Kidney (tissue), 14 donors: ENCODE data around the gene LIPA. TPM values are rescaled to one million over a fixed set of nuclear protein-coding genes. Genes with fewer than 3 reads are reported as not detected.
"Not testable (repeated sequence)": the region's sequence is repeated elsewhere in the genome, so short reads cannot be mapped to it uniquely, and the experiment has no call there.

ENCODE experiments used
- DNase-seq, 5 donors: peaks; one replicate each; pipeline ENCODE4 v3.0.0-alpha.2; 2013 to 2020
- FAIRE-seq: peaks from 2 replicates; lab custom pipeline; 2012; peaks lifted over from hg19 to GRCh38; lab: Jason Lieb, UNC
- H3K27ac ChIP-seq, 2 donors: one replicate each; pipeline ENCODE4 v1.7.0; 2013; ENCODE audit warnings: low read depth in 2 of 2, low read length in 2 of 2, inconsistent platforms in 1 of 2
- H3K27me3 ChIP-seq: one replicate; pipeline ENCODE4 v1.7.1; 2013; ENCODE audit warnings: low read length, inconsistent platforms; ENCODE audit not compliant: control insufficient read depth, insufficient read depth
- H3K36me3 ChIP-seq, 3 donors: one replicate each; pipeline versions ENCODE4 v1.7.0 to v1.7.1; 2013; ENCODE audit warnings: low read length in 3 of 3, control low read depth in 1 of 3, inconsistent platforms in 1 of 3; ENCODE audit not compliant: insufficient read depth in 3 of 3, control insufficient read depth in 2 of 3
- H3K4me1 ChIP-seq, 3 donors: one replicate each; pipeline versions ENCODE4 v1.7.0 to v1.7.1; 2013; ENCODE audit warnings: low read length in 3 of 3, inconsistent platforms in 1 of 3, low read depth in 1 of 3; ENCODE audit not compliant: control insufficient read depth in 2 of 3, insufficient read depth in 2 of 3
- H3K4me3 ChIP-seq, 3 donors: one replicate each; pipeline versions ENCODE4 v1.7.0 to v1.8.1; 2013; ENCODE audit warnings: low read length in 3 of 3, control low read depth in 1 of 3, inconsistent platforms in 1 of 3
- H3K9ac ChIP-seq, 3 donors: one replicate each; pipeline versions ENCODE4 v1.7.0 to v1.7.1; 2013; ENCODE audit warnings: low read length in 3 of 3, control low read depth in 1 of 3, inconsistent platforms in 1 of 3
- H3K9me3 ChIP-seq, 3 donors: one replicate each; pipeline versions ENCODE4 v1.7.0 to v1.7.1; 2013; ENCODE audit warnings: low read length in 3 of 3, control low read depth in 1 of 3, inconsistent platforms in 1 of 3; ENCODE audit not compliant: control insufficient read depth in 2 of 3, insufficient read depth in 1 of 3
- intact Hi-C: fragments of 100-400 bp; cut with DNase I; formaldehyde crosslinking; loops from one replicate; pipeline ENCODE4 v1.11.1; 2022
- polyA plus RNA-seq: library from polyadenylated mRNA; stranded (reverse); fragments of 350-450 nt; fragmentation: Illumina TruSeq; extraction: RNeasy Lipid Tissue Mini Kit (QIAGEN cat#74804); gene quantifications from one replicate; pipeline ENCODE4 v1.2.3, GENCODE V29; 2014; ENCODE audit warnings: low read depth, low replicate concordance; ENCODE audit not compliant: insufficient read depth
- total RNA-seq: library from RNA; stranded (reverse); fragmentation: NEBNext Ultra II Directional; extraction: Animal tissue kit (Norgen Biotek cat#: 25700); gene quantifications from one replicate; pipeline ENCODE4 v1.2.1, GENCODE V29; 2021
- TF ChIP-seq, protein P1 (sequence below): IDR thresholded peaks from 3 replicates; pipeline ENCODE4 v1.5.1; 2012; ENCODE audit warnings: mild to moderate bottlenecking, moderate library complexity, borderline replicate concordance; ENCODE audit not compliant: insufficient read depth; ENCODE audit errors: extremely low read depth
- donor health status: control.
- donor health status: control.
- donor health status: control.
- donor health status: control.
- donor health status: control.
- donor health status: DM: yes; HTN: yes; CAD: no.
- donor health status: Normal renal cell carcinoma (clear cell type).

Gene LIPA
- total and polyA plus RNA-seq, 2 donors from 2014 or later, result 43.8 to 84.5 TPM

DNA sequence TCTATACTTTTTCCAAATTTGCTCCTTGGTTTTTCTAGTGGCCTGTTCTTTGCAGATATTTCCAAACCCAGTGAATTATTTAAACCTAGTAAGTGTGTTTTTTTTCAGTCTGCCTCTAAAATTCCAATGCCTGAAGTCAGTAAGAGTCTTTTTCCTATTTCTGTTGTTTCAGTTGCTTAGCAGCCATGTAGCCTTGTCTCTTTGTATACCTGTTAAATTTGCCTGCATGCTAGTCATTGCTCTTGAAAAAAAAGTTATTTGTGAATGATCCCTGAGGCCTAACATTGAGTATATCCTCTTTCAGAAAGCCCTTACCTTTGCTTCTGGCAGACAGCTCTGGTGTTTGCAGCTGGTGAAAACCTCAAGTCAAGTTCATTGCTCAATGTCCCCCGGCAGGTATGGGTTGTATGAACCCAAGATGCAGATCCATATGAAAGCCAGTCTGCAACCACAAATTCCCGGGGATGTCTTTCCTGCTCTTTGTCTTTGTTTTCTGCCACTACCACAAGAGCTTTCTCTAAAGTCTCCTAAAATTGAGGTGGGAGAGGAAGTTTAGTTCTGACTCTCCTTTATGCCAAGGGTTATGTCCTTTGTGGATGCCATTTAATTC lies 80.2 kb downstream of the LIPA start:
- no peak overlapping the region for H3K9ac ChIP-seq
- H3K9me3 ChIP-seq, result no peaks in the 10 kb centered on the region
- H3K27ac ChIP-seq, result no peak overlapping the region
- intact Hi-C loops, result no loop called here
- TF ChIP-seq, protein P1, sequence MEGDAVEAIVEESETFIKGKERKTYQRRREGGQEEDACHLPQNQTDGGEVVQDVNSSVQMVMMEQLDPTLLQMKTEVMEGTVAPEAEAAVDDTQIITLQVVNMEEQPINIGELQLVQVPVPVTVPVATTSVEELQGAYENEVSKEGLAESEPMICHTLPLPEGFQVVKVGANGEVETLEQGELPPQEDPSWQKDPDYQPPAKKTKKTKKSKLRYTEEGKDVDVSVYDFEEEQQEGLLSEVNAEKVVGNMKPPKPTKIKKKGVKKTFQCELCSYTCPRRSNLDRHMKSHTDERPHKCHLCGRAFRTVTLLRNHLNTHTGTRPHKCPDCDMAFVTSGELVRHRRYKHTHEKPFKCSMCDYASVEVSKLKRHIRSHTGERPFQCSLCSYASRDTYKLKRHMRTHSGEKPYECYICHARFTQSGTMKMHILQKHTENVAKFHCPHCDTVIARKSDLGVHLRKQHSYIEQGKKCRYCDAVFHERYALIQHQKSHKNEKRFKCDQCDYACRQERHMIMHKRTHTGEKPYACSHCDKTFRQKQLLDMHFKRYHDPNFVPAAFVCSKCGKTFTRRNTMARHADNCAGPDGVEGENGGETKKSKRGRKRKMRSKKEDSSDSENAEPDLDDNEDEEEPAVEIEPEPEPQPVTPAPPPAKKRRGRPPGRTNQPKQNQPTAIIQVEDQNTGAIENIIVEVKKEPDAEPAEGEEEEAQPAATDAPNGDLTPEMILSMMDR, result no peak
- FAIRE-seq (no peak), DNase-seq (no peak)
- H3K27me3 ChIP-seq, result no peaks in the 10 kb centered on the region
- H3K36me3 ChIP-seq, result no peaks in the 10 kb centered on the region
- H3K4me3 ChIP-seq, result no peak overlapping the region
- H3K4me1 ChIP-seq, result no peaks in the 10 kb centered on the region

DNA sequence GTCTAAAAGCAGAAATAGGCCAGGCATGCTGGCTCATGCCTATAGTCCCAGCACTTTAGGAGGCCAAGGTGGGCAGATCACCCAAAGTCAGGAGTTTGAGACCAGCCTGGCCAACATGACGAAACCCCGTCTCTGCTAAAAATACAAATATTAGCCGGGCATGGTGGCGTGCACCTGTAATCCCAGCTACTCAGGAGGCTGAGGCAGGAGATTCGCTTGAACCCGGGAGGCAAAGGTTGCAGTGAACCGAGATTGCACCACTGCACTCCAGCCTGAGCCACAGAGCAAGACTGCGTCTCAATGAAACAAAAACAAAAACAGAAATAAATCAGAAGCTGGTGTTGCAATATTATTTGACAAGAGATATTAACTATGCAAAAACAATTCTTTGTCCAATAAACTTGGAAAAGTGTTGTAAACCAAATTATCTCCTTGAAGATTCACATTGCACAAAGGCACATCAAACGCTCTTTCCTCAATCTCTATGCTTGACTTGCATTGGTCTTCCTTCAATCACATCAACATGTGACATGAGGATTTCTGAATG lies 83.1 kb downstream of the LIPA start:
- FAIRE-seq, intact Hi-C loops, H3K27ac ChIP-seq, H3K9ac ChIP-seq, DNase-seq, H3K36me3 ChIP-seq, H3K27me3 ChIP-seq, H3K4me3 ChIP-seq, H3K9me3 ChIP-seq, H3K4me1 ChIP-seq: not testable (repeated sequence)

DNA sequence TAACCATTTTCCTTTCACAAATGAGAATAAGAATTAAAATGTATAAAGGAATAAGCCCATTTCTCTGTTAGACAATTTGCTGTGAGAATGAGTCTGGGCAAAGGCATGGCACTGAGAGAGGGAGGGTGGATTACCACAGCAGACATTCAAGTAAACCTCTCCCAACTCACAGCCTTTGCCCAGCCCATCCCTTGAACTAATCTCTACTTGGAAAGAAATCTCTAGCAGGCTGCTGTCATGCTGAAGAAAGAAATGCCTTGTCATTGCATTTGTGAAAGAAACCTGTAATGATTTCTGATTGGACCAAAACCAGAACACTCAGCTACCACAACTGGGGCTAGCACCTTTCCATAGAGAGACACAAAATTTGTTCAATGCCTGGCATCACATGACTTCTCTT lies 83.7 kb downstream of the LIPA start:
- Histone ChIP-seq H3K4me3 (no peak overlapping the region), H3K36me3 (no peaks in the 10 kb centered on the region), H3K9me3 (no peaks in the 10 kb centered on the region), H3K9ac (no peak overlapping the region), H3K27ac (no peak overlapping the region), H3K4me1 (no peaks in the 10 kb centered on the region), H3K27me3 (no peaks in the 10 kb centered on the region)
- TF ChIP-seq, protein P1, result no peak
- FAIRE-seq (no peak), DNase-seq (no peak)
- intact Hi-C loops, result no loop called here

DNA sequence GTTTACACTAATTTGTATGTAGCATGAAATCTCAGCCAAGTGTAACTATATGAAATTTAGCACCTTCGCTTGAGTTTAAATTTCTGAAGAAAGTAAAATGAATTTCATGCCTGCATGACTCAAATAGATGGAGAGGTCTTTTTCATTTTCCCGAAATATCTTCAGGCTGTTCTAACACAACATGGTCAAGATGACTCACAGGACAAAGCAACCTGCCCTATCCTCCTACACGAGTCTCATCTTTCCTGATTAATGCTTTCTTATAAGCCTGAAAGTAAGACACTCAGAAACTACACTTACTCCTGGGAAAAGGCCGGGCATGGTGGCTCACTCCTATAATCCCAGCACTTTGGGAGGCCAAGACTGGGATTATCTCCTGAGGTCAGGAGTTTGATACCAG lies 85.7 kb downstream of the LIPA start:
- H3K27ac ChIP-seq, result no peak overlapping the region
- no peak for DNase-seq
- no peaks in the 10 kb centered on the region for H3K27me3 ChIP-seq
- TF ChIP-seq, protein P1, result no peak
- H3K4me1 ChIP-seq, result no peaks in the 10 kb centered on the region
- H3K9me3 ChIP-seq, result no peaks in the 10 kb centered on the region
- intact Hi-C loops, result no loop called here
- no peak overlapping the region for H3K9ac ChIP-seq
- no peak for FAIRE-seq
- no peak overlapping the region for H3K4me3 ChIP-seq
- H3K36me3 ChIP-seq, result no peaks in the 10 kb centered on the region
